ENCODE results near the gene KAT2B. TPM values are rescaled to one million over a fixed set of nuclear protein-coding genes. Genes with fewer than 3 reads are reported as not detected.

Gene KAT2B
- total RNA-seq, 1 donor: 15.9 TPM

GRCh38 chr3:20083953-20084352 lies 43.7 kb downstream of the KAT2B start:
- H3K9me3 ChIP-seq (ENCODE audit: low read depth, low read length): no peaks in the 10 kb centered on the region
- H3K4me2 ChIP-seq (ENCODE audit: insufficient read depth, low read length): no peak overlapping the region
- no peaks in the 10 kb centered on the region for H3K4me1 ChIP-seq (ENCODE audit: insufficient read depth, low read length)
- DNase-seq (ENCODE audit: insufficient read length, low spot score, missing footprints): no peak
- no peaks in the 10 kb centered on the region for H3K36me3 ChIP-seq (ENCODE audit: insufficient read depth, low read length)
- no peak overlapping the region for H3K4me3 ChIP-seq (ENCODE audit: insufficient read depth, low read length)
- H3K27me3 ChIP-seq (ENCODE audit: insufficient read depth, low read length): no peaks in the 10 kb centered on the region
- no peak overlapping the region for H2AFZ ChIP-seq (ENCODE audit: low read length)
- no peaks in the 10 kb centered on the region for H4K20me1 ChIP-seq (ENCODE audit: insufficient read depth, low read length)
- H3K27ac ChIP-seq (ENCODE audit: low read depth, low read length): no peak overlapping the region
- no peak for TF ChIP-seq CTCF (IDR thresholded peaks at IDR 0.05; ENCODE audit: extremely low read depth, low read depth, low read length)
- H3K79me2 ChIP-seq (ENCODE audit: insufficient read depth, low read length): no peaks in the 10 kb centered on the region

DNA sequence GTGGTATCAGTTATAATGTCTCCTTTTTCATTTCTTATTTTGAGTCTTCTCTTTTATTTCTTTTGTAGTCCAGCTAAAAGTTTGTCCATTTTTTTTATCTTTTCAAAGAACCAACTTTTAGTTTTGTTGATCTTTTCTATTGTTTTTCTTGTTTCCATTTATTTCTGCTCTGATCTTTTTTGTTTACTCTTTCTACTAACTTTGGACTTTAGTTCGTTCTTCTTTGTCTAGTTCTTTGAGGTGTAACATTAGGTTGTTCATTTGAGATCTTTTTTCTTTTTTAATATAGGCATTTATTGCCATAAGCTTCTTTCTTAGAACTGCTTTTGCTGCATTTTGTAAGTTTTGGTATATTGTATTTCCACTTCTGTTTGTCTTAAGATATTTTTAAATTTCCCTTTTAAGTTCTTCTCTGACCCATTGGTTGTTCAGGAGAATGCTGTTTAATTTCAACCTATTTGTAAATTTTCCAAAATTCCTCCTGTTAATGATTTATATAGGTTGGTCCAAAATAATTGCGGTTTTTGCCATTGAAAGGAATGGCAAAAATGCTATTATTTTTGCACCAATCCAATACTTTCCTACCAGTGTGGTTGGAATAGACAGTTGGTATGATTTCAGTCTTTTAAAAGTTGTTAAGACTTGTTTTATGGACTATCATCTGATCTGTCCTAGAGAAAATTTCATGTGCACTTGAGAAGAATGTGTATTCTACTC lies 51.2 kb downstream of the KAT2B start:
- H3K27me3 ChIP-seq (ENCODE audit: insufficient read depth, low read length): no peaks in the 10 kb centered on the region
- H3K4me3 ChIP-seq (ENCODE audit: insufficient read depth, low read length): no peak overlapping the region
- no peaks in the 10 kb centered on the region for H4K20me1 ChIP-seq (ENCODE audit: insufficient read depth, low read length)
- H3K4me1 ChIP-seq (ENCODE audit: insufficient read depth, low read length): no peaks in the 10 kb centered on the region
- H3K79me2 ChIP-seq (ENCODE audit: insufficient read depth, low read length): no peaks in the 10 kb centered on the region
- no peaks in the 10 kb centered on the region for H3K9me3 ChIP-seq (ENCODE audit: low read depth, low read length)
- no peak overlapping the region for H3K27ac ChIP-seq (ENCODE audit: low read depth, low read length)
- no peak for TF ChIP-seq CTCF (IDR thresholded peaks at IDR 0.05; ENCODE audit: extremely low read depth, low read depth, low read length)
- H2AFZ ChIP-seq (ENCODE audit: low read length): no peak overlapping the region
- no peaks in the 10 kb centered on the region for H3K36me3 ChIP-seq (ENCODE audit: insufficient read depth, low read length)
- no peak for DNase-seq (ENCODE audit: insufficient read length, low spot score, missing footprints)
- H3K4me2 ChIP-seq (ENCODE audit: insufficient read depth, low read length): no peak overlapping the region

GRCh38 chr3:20095470-20095869 lies 55.2 kb downstream of the KAT2B start:
- H3K27me3 ChIP-seq (ENCODE audit: insufficient read depth, low read length): no peaks in the 10 kb centered on the region
- no peaks in the 10 kb centered on the region for H3K36me3 ChIP-seq (ENCODE audit: insufficient read depth, low read length)
- H3K27ac ChIP-seq (ENCODE audit: low read depth, low read length): no peak overlapping the region
- no peak overlapping the region for H3K4me3 ChIP-seq (ENCODE audit: insufficient read depth, low read length)
- H3K79me2 ChIP-seq (ENCODE audit: insufficient read depth, low read length): no peaks in the 10 kb centered on the region
- H2AFZ ChIP-seq (ENCODE audit: low read length): no peak overlapping the region
- H4K20me1 ChIP-seq (ENCODE audit: insufficient read depth, low read length): no peaks in the 10 kb centered on the region
- no peak for DNase-seq (ENCODE audit: insufficient read length, low spot score, missing footprints)
- no peak for TF ChIP-seq CTCF (IDR thresholded peaks at IDR 0.05; ENCODE audit: extremely low read depth, low read depth, low read length)
- no peaks in the 10 kb centered on the region for H3K9me3 ChIP-seq (ENCODE audit: low read depth, low read length)
- H3K4me1 ChIP-seq (ENCODE audit: insufficient read depth, low read length): peaks cover 4% of the 10 kb centered on the region
- no peak overlapping the region for H3K4me2 ChIP-seq (ENCODE audit: insufficient read depth, low read length)

- Histone ChIP-seq H3K27ac (ENCODE audit: low read depth, low read length) (no peak overlapping the region), H3K4me3 (ENCODE audit: insufficient read depth, low read length) (no peak overlapping the region), H4K20me1 (ENCODE audit: insufficient read depth, low read length) (no peaks in the 10 kb centered on the region), H3K36me3 (ENCODE audit: insufficient read depth, low read length) (no peaks in the 10 kb centered on the region), H3K4me1 (ENCODE audit: insufficient read depth, low read length) (peaks cover 4% of the 10 kb centered on the region), H2AFZ (ENCODE audit: low read length) (no peak overlapping the region), H3K9me3 (ENCODE audit: low read depth, low read length) (no peaks in the 10 kb centered on the region), H3K27me3 (ENCODE audit: insufficient read depth, low read length) (no peaks in the 10 kb centered on the region), H3K4me2 (ENCODE audit: insufficient read depth, low read length) (no peak overlapping the region), H3K79me2 (ENCODE audit: insufficient read depth, low read length) (no peaks in the 10 kb centered on the region)
- DNase-seq (ENCODE audit: insufficient read length, low spot score, missing footprints): peak; percentile 46
- TF ChIP-seq CTCF (IDR thresholded peaks at IDR 0.05; ENCODE audit: extremely low read depth, low read depth, low read length): no peak
These were observed 56.0 kb downstream of the KAT2B start for GRCh38 chr3:20096135-20096685.
